Measurements from ENCODE around the gene IMMP2L. TPM values are rescaled to one million over a fixed set of nuclear protein-coding genes. Genes with fewer than 3 reads are reported as not detected.

IMMP2L gene
- total RNA-seq, 2 experiments from 2014 or later, result 8.9 to 18.7 TPM

GRCh38 chr7:111057066-111057465 lies 505.2 kb downstream of the IMMP2L start:
- H3K36me3 Mint-ChIP-seq (ENCODE audit: low read depth), result peaks cover 4% of the 10 kb centered on the region

DNA sequence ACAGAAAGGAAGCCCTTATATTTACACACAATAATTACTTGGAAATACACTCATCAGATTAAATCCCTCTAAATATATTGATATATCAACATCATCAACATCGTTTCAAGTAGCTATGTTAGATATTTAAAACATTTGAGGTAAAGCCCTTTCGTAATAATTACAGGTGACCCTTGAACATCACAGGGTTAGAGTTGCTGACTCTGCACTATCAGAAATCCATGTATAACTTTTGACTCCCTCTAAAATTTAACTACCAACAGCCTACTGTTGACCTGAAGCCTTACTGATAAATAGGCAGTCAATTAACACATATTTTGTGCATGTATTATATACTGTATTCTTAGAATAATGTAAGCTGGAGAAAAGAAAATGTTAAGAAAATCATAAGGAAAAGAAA lies 505.9 kb downstream of the IMMP2L start:
- CTCF ChIA-PET, result no interaction called here
- Histone ChIP-seq H3K36me3 (ENCODE audit: insufficient read depth, low read length) (no peaks in the 10 kb centered on the region), H3K4me3 (ENCODE audit: low read length) (no peak overlapping the region), H3K9me3 (ENCODE audit: control insufficient read depth in 1 of 2, insufficient read depth in 1 of 2, low read length in 2 of 2) (no peaks in the 10 kb centered on the region), H3K27me3 (ENCODE audit: control insufficient read depth in 1 of 2, insufficient read depth in 2 of 2, low read length in 2 of 2) (no peaks in the 10 kb centered on the region), H3K4me1 (ENCODE audit: insufficient read depth, low read length) (peaks cover 4% of the 10 kb centered on the region), H3K27ac (ENCODE audit: low read depth in 1 of 2, low read length in 2 of 2) (no peak overlapping the region)
- no peaks in the 10 kb centered on the region for H3K9me3 Mint-ChIP-seq
- no peaks in the 10 kb centered on the region for H3K27me3 Mint-ChIP-seq
- H3K4me1 Mint-ChIP-seq (ENCODE audit: low read depth), result peaks cover 51% of the 10 kb centered on the region
- POLR2A ChIA-PET, result interaction anchor here (0.6 kb wide), 1 partner anchor 27 kb away, joined by 4 read pairs; no protein-coding TSS in a partner anchor
- H3K27ac Mint-ChIP-seq, result no peak overlapping the region
- no peaks in the 10 kb centered on the region for H3K36me3 Mint-ChIP-seq (ENCODE audit: low read depth)
- no peak for ATAC-seq (ENCODE audit: poor library complexity)
- no peak overlapping the region for H3K4me3 Mint-ChIP-seq
- no peak for DNase-seq
- intact Hi-C loops (cut with DNase I, micrococcal nuclease), result no loop called here
- TF ChIP-seq, protein P1, sequence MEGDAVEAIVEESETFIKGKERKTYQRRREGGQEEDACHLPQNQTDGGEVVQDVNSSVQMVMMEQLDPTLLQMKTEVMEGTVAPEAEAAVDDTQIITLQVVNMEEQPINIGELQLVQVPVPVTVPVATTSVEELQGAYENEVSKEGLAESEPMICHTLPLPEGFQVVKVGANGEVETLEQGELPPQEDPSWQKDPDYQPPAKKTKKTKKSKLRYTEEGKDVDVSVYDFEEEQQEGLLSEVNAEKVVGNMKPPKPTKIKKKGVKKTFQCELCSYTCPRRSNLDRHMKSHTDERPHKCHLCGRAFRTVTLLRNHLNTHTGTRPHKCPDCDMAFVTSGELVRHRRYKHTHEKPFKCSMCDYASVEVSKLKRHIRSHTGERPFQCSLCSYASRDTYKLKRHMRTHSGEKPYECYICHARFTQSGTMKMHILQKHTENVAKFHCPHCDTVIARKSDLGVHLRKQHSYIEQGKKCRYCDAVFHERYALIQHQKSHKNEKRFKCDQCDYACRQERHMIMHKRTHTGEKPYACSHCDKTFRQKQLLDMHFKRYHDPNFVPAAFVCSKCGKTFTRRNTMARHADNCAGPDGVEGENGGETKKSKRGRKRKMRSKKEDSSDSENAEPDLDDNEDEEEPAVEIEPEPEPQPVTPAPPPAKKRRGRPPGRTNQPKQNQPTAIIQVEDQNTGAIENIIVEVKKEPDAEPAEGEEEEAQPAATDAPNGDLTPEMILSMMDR (IDR thresholded peaks at IDR 0.05), result no peak

More at GRCh38 chr7:111057066-111057465, 505.2 kb downstream of the IMMP2L start:
- DNase-seq (no peak), ATAC-seq (ENCODE audit: poor library complexity) (no peak)
- Mint-ChIP-seq H3K4me3 (no peak overlapping the region), H3K27ac (no peak overlapping the region), H3K4me1 (ENCODE audit: low read depth) (peaks cover 51% of the 10 kb centered on the region), H3K27me3 (no peaks in the 10 kb centered on the region), H3K9me3 (no peaks in the 10 kb centered on the region)
- no peaks in the 10 kb centered on the region for H3K9me3 ChIP-seq (ENCODE audit: control insufficient read depth in 1 of 2, insufficient read depth in 1 of 2, low read length in 2 of 2)
- H3K4me1 ChIP-seq (ENCODE audit: insufficient read depth, low read length), result peaks cover 4% of the 10 kb centered on the region
- no peak overlapping the region for H3K4me3 ChIP-seq (ENCODE audit: low read length)
- CTCF ChIA-PET, result no interaction called here
- H3K36me3 ChIP-seq (ENCODE audit: insufficient read depth, low read length), result no peaks in the 10 kb centered on the region
- no peak overlapping the region for H3K27ac ChIP-seq (ENCODE audit: low read depth in 1 of 2, low read length in 2 of 2)
- intact Hi-C loops (cut with DNase I, micrococcal nuclease), result no loop called here
- TF ChIP-seq, protein P1 (IDR thresholded peaks at IDR 0.05), result no peak
- H3K27me3 ChIP-seq (ENCODE audit: control insufficient read depth in 1 of 2, insufficient read depth in 2 of 2, low read length in 2 of 2), result no peaks in the 10 kb centered on the region
- POLR2A ChIA-PET, result no interaction called here

DNA sequence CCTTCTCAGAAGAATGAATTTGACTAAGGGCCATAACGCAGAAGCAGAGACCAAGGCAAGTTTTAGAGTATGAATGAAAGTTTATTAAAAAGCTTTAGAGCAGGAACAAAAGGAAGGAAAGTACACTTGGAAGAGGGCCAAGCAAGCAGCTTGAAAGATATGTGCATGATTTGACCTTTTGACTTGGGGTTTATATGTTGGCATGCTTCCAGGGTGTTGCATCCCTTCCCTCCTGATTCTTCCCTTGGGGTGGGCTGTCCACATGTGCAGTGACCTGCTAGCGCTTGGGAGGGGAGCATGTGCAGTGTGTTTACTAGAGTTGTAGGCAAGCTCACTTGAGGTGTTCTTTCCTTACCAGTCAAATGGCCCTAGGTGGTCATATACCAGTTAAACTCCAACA lies 509.3 kb downstream of the IMMP2L start:
- no peaks in the 10 kb centered on the region for H3K9me3 ChIP-seq (ENCODE audit: control insufficient read depth in 1 of 2, insufficient read depth in 1 of 2, low read length in 2 of 2)
- CTCF ChIA-PET, result no interaction called here
- Mint-ChIP-seq H3K27me3 (no peaks in the 10 kb centered on the region), H3K36me3 (ENCODE audit: low read depth) (no peaks in the 10 kb centered on the region), H3K9me3 (no peaks in the 10 kb centered on the region), H3K4me1 (ENCODE audit: low read depth) (peaks cover 50% of the 10 kb centered on the region), H3K27ac (no peak overlapping the region), H3K4me3 (no peak overlapping the region)
- H3K27ac ChIP-seq (ENCODE audit: low read depth in 1 of 2, low read length in 2 of 2), result no peak overlapping the region
- POLR2A ChIA-PET, result interaction anchor here (1.2 to 1.6 kb wide), 3 partner anchors 24 to 30 kb away, joined by 3 to 7 read pairs (median 4); no protein-coding TSS in a partner anchor
- H3K36me3 ChIP-seq (ENCODE audit: insufficient read depth, low read length), result no peaks in the 10 kb centered on the region
- no peak overlapping the region for H3K4me3 ChIP-seq (ENCODE audit: low read length)
- intact Hi-C loops (cut with DNase I, micrococcal nuclease), result no loop called here
- TF ChIP-seq, protein P1 (IDR thresholded peaks at IDR 0.05), result no peak
- ATAC-seq (ENCODE audit: poor library complexity) (no peak), DNase-seq (no peak)
- H3K4me1 ChIP-seq (ENCODE audit: insufficient read depth, low read length), result peaks cover 4% of the 10 kb centered on the region
- no peaks in the 10 kb centered on the region for H3K27me3 ChIP-seq (ENCODE audit: control insufficient read depth in 1 of 2, insufficient read depth in 2 of 2, low read length in 2 of 2)
